Right hindlimb (tissue), 1 donor: ENCODE data around the gene PRSS2.

Experiments
- DNase-seq: peaks from one replicate; pipeline ENCODE4 v3.0.0-alpha.2; 2018

The PRSS2 gene

GRCh38 chr7:142788303-142789289 is 17.8 kb downstream of the PRSS2 start:
- DNase-seq = no peak

- no peak for DNase-seq
Observed at GRCh38 chr7:142789441-142789840, 18.7 kb downstream of the PRSS2 start.

GRCh38 chr7:142790056-142790455 is 19.3 kb downstream of the PRSS2 start:
- DNase-seq = no peak

- DNase-seq = no peak
Observed at GRCh38 chr7:142790555-142790954, 19.8 kb downstream of the PRSS2 start.

GRCh38 chr7:142791502-142791901 is 20.7 kb downstream of the PRSS2 start:
- DNase-seq = no peak

GRCh38 chr7:142792129-142792528 is 21.4 kb downstream of the PRSS2 start:
- no peak for DNase-seq

- no peak for DNase-seq
Observed at GRCh38 chr7:142792593-142792992, 21.8 kb downstream of the PRSS2 start.

GRCh38 chr7:142793156-142793555 is 22.4 kb downstream of the PRSS2 start:
- DNase-seq = no peak

- DNase-seq = no peak
Observed at GRCh38 chr7:142795339-142795863, 24.6 kb downstream of the PRSS2 start.

- no peak for DNase-seq
Observed at GRCh38 chr7:142796001-142796500, 25.3 kb downstream of the PRSS2 start.

GRCh38 chr7:142796501-142797390 is 26.0 kb downstream of the PRSS2 start:
- DNase-seq = no peak

GRCh38 chr7:142797391-142798377 is 26.9 kb downstream of the PRSS2 start:
- no peak for DNase-seq

- DNase-seq = no peak
Observed at GRCh38 chr7:142798451-142799436, 28.0 kb downstream of the PRSS2 start.

- no peak for DNase-seq
Observed at GRCh38 chr7:142799437-142799835, 28.7 kb downstream of the PRSS2 start.

- no peak for DNase-seq
Observed at GRCh38 chr7:142800088-142800487, 29.3 kb downstream of the PRSS2 start.

- DNase-seq = no peak
Observed at GRCh38 chr7:142800699-142801260, 30.0 kb downstream of the PRSS2 start.

GRCh38 chr7:142801601-142802295 is 31.0 kb downstream of the PRSS2 start:
- DNase-seq = no peak

- DNase-seq = no peak
Observed at GRCh38 chr7:142802301-142802700, 31.5 kb downstream of the PRSS2 start.

- no peak for DNase-seq
Observed at GRCh38 chr7:142803901-142804300, 33.1 kb downstream of the PRSS2 start.
